ENCODE data around the gene NACC1.

The NACC1 gene

GRCh38 chr19:13128583-13128982 lies 10.5 kb downstream of the NACC1 start:
- DNase-seq (ENCODE audit: low read depth), result no peak
- no peak for TF ChIP-seq CTCF (conservative IDR thresholded peaks at IDR 0.05; ENCODE audit: control insufficient read depth, insufficient read depth, low read depth, low read length)

GRCh38 chr19:13129384-13129783 lies 11.3 kb downstream of the NACC1 start:
- no peak for DNase-seq (ENCODE audit: low read depth)
- TF ChIP-seq CTCF (conservative IDR thresholded peaks at IDR 0.05; ENCODE audit: control insufficient read depth, insufficient read depth, low read depth, low read length), result no peak
- no peak overlapping the region for H3K4me3 ChIP-seq (ENCODE audit: control insufficient read depth, low read depth, low read length)

More at GRCh38 chr19:13128583-13128982, 10.5 kb downstream of the NACC1 start:
- no peak overlapping the region for H3K4me3 ChIP-seq (ENCODE audit: control insufficient read depth, low read depth, low read length)

GRCh38 chr19:13130886-13131490 lies 12.9 kb downstream of the NACC1 start:
- no peak for DNase-seq (ENCODE audit: low read depth)
- TF ChIP-seq CTCF (conservative IDR thresholded peaks at IDR 0.05; ENCODE audit: control insufficient read depth, insufficient read depth, low read depth, low read length), result no peak
- H3K4me3 ChIP-seq (ENCODE audit: control insufficient read depth, low read depth, low read length), result no peak overlapping the region

GRCh38 chr19:13132471-13133180 lies 14.6 kb downstream of the NACC1 start:
- DNase-seq (ENCODE audit: low read depth), result peak; percentile 78
- no peak overlapping the region for H3K4me3 ChIP-seq (ENCODE audit: control insufficient read depth, low read depth, low read length)

GRCh38 chr19:13133241-13133870 lies 15.3 kb downstream of the NACC1 start:
- TF ChIP-seq CTCF (conservative IDR thresholded peaks at IDR 0.05; ENCODE audit: control insufficient read depth, insufficient read depth, low read depth, low read length), result no peak
- H3K4me3 ChIP-seq (ENCODE audit: control insufficient read depth, low read depth, low read length), result no peak overlapping the region
- no peak for DNase-seq (ENCODE audit: low read depth)

More at GRCh38 chr19:13132471-13133180, 14.6 kb downstream of the NACC1 start:
- no peak for TF ChIP-seq CTCF (conservative IDR thresholded peaks at IDR 0.05; ENCODE audit: control insufficient read depth, insufficient read depth, low read depth, low read length)

GRCh38 chr19:13134626-13135025 lies 16.6 kb downstream of the NACC1 start:
- TF ChIP-seq CTCF (conservative IDR thresholded peaks at IDR 0.05; ENCODE audit: control insufficient read depth, insufficient read depth, low read depth, low read length), result no peak
- H3K4me3 ChIP-seq (ENCODE audit: control insufficient read depth, low read depth, low read length), result no peak overlapping the region
- DNase-seq (ENCODE audit: low read depth), result no peak
